ENCODE results near the gene RASEF. TPM values are rescaled to one million over a fixed set of nuclear protein-coding genes. Genes with fewer than 3 reads are reported as not detected.

The RASEF gene
- polyA plus RNA-seq, 2 of the 4 experiments (the other 2 are of a cell fraction), result 5.1 to 8.8 TPM

- ChIA-PET POLR2A (no interaction called here), CTCF (no interaction called here)
- no peaks in the 10 kb centered on the region for H3K9me3 ChIP-seq
- TF ChIP-seq CBX2 (IDR thresholded peaks at IDR 0.05; ENCODE audit: borderline replicate concordance, low read depth), result no peak
- peak; percentile 54 for TF ChIP-seq MAX (IDR thresholded peaks at IDR 0.05)
- H3K4me2 ChIP-seq, result peak overlapping the region; percentile 51
- peaks cover 25% of the 10 kb centered on the region for H3K4me1 ChIP-seq
- 35% methylated on average over 7 of the region's 7 CpGs for WGBS (ENCODE audit: missing lambda C conversion rate)
- FAIRE-seq (peak; percentile 81), DNase-seq (ENCODE audit: low read depth in 1 of 2, low spot score in 1 of 2) (peak; percentile 23 to 35), ATAC-seq (peak; percentile 58 to 76; a peak in 4 of 6 replicates)
- H3K27ac ChIP-seq, result peak overlapping the region; percentile 3 to 46; a peak in 3 of 6 replicates
- no peak overlapping the region for H3K4me3 ChIP-seq
Measured at GRCh38 chr9:83012922-83013838, 49.8 kb downstream of the RASEF start.

- POLR2A ChIA-PET, result no interaction called here
- no peak overlapping the region for H3K27ac ChIP-seq
- H3K4me1 ChIP-seq, result peaks cover 25% of the 10 kb centered on the region
- WGBS (ENCODE audit: missing lambda C conversion rate), result 87% methylated on average over 4 of the region's 4 CpGs
- DNase-seq (ENCODE audit: low read depth in 1 of 2, low spot score in 1 of 2), result no peak
- H3K9me3 ChIP-seq, result no peaks in the 10 kb centered on the region
- TF ChIP-seq SMC3 (IDR thresholded peaks at IDR 0.05) (no peak), GATA3 (IDR thresholded peaks at IDR 0.05; ENCODE audit: borderline replicate concordance) (no peak), KDM5A (IDR thresholded peaks at IDR 0.05) (no peak), TP53 (CRISPR knock-in tag; IDR thresholded peaks at IDR 0.05) (no peak), CEBPB (IDR thresholded peaks at IDR 0.05) (peak in 1 of 2 experiments; percentile 24; a peak in 1 of 4 replicates), ZNF302 (CRISPR knock-in tag; IDR thresholded peaks at IDR 0.05) (no peak)
- H3K4me2 ChIP-seq, result peak overlapping the region; percentile 51
- FAIRE-seq, result peak; percentile 74
- CTCF ChIA-PET, result interaction anchor here (0.7 to 1.3 kb wide), 3 partner anchors 11 to 459 kb away, joined by 3 to 4 read pairs (median 4); partner anchors contain the start of gene RASEF
- no peak for ATAC-seq
- H3K4me3 ChIP-seq, result no peak overlapping the region
Measured at GRCh38 chr9:83012168-83012921, 50.6 kb downstream of the RASEF start.

GRCh38 chr9:83011611-83012010 lies 51.3 kb downstream of the RASEF start:
- Histone ChIP-seq H3K4me2 (no peak overlapping the region), H3K9me3 (no peaks in the 10 kb centered on the region), H3K27ac (no peak overlapping the region), H3K4me3 (no peak overlapping the region), H3K4me1 (peaks cover 25% of the 10 kb centered on the region)
- CTCF ChIA-PET, result interaction anchor here (0.7 to 1.3 kb wide), 3 partner anchors 12 to 460 kb away, joined by 3 to 4 read pairs (median 4); partner anchors contain the start of gene RASEF
- FAIRE-seq (no peak), DNase-seq (ENCODE audit: low read depth in 1 of 2, low spot score in 1 of 2) (no peak), ATAC-seq (no peak)
- POLR2A ChIA-PET, result no interaction called here
- TF ChIP-seq MYC (IDR thresholded peaks at IDR 0.05; ENCODE audit: borderline replicate concordance, low read length) (no peak), CHD2 (IDR thresholded peaks at IDR 0.05; ENCODE audit: low read length, partially characterized antibody) (no peak), ATOH8 (CRISPR knock-in tag; IDR thresholded peaks at IDR 0.05; ENCODE audit: low read depth) (no peak), SREBF2 (IDR thresholded peaks at IDR 0.05) (no peak), ZSCAN20 (CRISPR knock-in tag; IDR thresholded peaks at IDR 0.05) (no peak), HOXB13 (CRISPR knock-in tag; IDR thresholded peaks at IDR 0.05; ENCODE audit: low read depth) (no peak), POLR2AphosphoS2 (conservative IDR thresholded peaks at IDR 0.05; ENCODE audit: low read length) (no peak), GATA3 (IDR thresholded peaks at IDR 0.05; ENCODE audit: borderline replicate concordance) (no peak), ZFP36 (IDR thresholded peaks at IDR 0.05; ENCODE audit: borderline replicate concordance, partially characterized antibody) (no peak), CHD4 (IDR thresholded peaks at IDR 0.05; ENCODE audit: borderline replicate concordance) (no peak), HOXB5 (CRISPR knock-in tag; IDR thresholded peaks at IDR 0.05) (no peak)
